ENCODE results near the gene EEPD1. TPM values are rescaled to one million over a fixed set of nuclear protein-coding genes. Genes with fewer than 3 reads are reported as not detected.

Gene EEPD1
- polyA plus RNA-seq, 2 of the 4 experiments (the other 2 are of a cell fraction), result 16.0 to 24.3 TPM

DNA sequence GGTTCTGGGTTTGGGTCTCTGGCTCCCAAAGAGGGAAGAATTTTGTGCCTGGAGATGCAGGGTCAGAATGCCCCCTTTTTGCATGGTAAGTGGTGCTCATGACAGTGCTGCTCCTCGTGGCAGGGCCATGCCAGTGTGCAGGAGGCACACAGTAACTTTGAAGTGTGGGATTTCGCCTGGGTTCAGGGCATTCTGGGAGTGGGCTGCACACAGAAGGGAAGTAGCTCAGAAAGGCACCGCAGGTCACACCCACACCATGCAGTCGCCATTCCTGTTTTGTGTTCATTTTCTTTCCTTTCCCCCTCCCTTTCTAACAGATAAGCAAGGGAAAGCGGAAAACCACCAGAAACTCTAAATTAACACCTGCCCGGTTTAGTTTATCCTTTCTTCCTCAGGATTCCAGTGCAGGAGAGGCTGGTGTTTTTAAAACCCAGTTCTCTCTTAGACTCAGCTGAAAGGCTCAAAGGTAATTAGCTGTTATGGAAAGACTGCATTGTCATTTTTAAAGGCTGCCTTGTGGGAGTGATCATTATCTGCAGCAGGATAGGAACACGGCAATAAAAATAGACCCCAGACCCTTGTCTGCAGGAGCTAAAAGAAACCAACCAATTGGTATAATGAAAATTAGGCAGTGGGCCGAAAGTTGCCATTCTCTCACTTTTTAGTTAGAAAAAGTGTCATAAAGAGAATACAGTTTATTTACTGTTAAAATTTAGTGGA is 50.2 kb downstream of the EEPD1 start:
- POLR2A ChIA-PET, result no interaction called here
- Histone ChIP-seq H3K4me2 (no peak overlapping the region), H3K9me3 (no peaks in the 10 kb centered on the region), H3K4me1 (peaks cover 42% of the 10 kb centered on the region), H3K27ac (peak overlapping the region in 1 of 2 experiments; percentile 35; a peak in 2 of 6 replicates), H3K4me3 (no peak overlapping the region)
- no peak for TF ChIP-seq RARB (CRISPR knock-in tag; IDR thresholded peaks at IDR 0.05)
- no peak for TF ChIP-seq BHLHE40 (IDR thresholded peaks at IDR 0.05; ENCODE audit: low read depth, low read length)
- TF ChIP-seq, protein P1, sequence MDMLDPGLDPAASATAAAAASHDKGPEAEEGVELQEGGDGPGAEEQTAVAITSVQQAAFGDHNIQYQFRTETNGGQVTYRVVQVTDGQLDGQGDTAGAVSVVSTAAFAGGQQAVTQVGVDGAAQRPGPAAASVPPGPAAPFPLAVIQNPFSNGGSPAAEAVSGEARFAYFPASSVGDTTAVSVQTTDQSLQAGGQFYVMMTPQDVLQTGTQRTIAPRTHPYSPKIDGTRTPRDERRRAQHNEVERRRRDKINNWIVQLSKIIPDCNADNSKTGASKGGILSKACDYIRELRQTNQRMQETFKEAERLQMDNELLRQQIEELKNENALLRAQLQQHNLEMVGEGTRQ (IDR thresholded peaks at IDR 0.05), result no peak
- no peak for TF ChIP-seq REST (IDR thresholded peaks at IDR 0.05)
- no peak for TF ChIP-seq FOSL2 (IDR thresholded peaks at IDR 0.05)
- no peak for TF ChIP-seq FOSL2 (CRISPR knock-in tag; IDR thresholded peaks at IDR 0.05)
- no peak for TF ChIP-seq SREBF2 (IDR thresholded peaks at IDR 0.05)
- no peak for TF ChIP-seq ZNF302 (CRISPR knock-in tag; IDR thresholded peaks at IDR 0.05)
- TF ChIP-seq HEYL (CRISPR knock-in tag; IDR thresholded peaks at IDR 0.05), result no peak
- no peak for TF ChIP-seq MYC (IDR thresholded peaks at IDR 0.05; ENCODE audit: borderline replicate concordance, low read length)
- TF ChIP-seq SMC3 (IDR thresholded peaks at IDR 0.05), result no peak
- no peak for TF ChIP-seq POLR2AphosphoS2 (conservative IDR thresholded peaks at IDR 0.05; ENCODE audit: low read length)
- no peak for TF ChIP-seq JUNB (IDR thresholded peaks at IDR 0.05)
- no peak for TF ChIP-seq HDAC2 (IDR thresholded peaks at IDR 0.05)
- no peak for TF ChIP-seq RFX5 (IDR thresholded peaks at IDR 0.05)
- no peak for TF ChIP-seq EHMT2 (IDR thresholded peaks at IDR 0.05; ENCODE audit: low read depth)
- CTCF ChIA-PET, result interaction anchor here (0.8 kb wide), 1 partner anchor 218 kb away, joined by 4 read pairs; no protein-coding TSS in a partner anchor
- no peak for ATAC-seq
- no peak for FAIRE-seq
- no peak for DNase-seq (ENCODE audit: low read depth in 1 of 2, low spot score in 1 of 2)
- 76% methylated on average over 8 of the region's 8 CpGs for WGBS (ENCODE audit: missing lambda C conversion rate)

DNA sequence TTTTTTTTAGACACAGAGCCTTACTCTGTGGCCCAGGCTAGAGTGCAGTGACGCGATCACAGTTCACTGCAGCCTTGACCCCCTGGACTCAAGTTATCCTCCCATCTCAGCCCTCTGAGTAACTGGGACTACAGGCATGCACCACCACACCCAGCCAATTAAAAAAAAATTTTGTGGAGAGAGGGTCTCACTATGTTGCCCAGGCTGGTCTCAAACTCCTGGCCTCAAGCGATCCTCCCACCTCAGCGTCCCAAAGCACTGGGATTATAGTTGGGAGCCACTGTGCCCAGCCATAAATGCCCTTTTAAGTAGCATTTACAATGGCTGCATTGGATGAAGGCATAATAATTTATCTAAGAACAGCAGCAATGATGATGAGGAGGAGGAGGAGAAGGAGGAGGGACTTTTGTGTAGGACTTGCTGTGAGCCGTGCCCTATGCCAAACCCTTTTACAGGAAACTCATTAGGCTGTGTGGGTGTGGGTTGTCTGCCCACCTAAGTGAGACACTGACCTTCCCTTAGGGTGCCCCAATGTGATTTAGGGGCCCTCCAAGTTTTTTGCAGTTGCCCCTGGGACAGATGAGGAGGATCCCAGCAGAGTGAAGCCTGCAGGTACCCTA is 51.1 kb downstream of the EEPD1 start:
- peak overlapping the region; percentile 87 to 88; a peak in 4 of 6 replicates for H3K27ac ChIP-seq
- WGBS (ENCODE audit: missing lambda C conversion rate), result 95% methylated on average over 5 of the region's 5 CpGs
- H3K4me3 ChIP-seq, result no peak overlapping the region
- ATAC-seq (no peak), FAIRE-seq (no peak), DNase-seq (ENCODE audit: low read depth in 1 of 2, low spot score in 1 of 2) (no peak)
- H3K4me2 ChIP-seq, result no peak overlapping the region
- ChIA-PET POLR2A (no interaction called here), CTCF (interaction anchor here (0.8 kb wide), 1 partner anchor 219 kb away, joined by 4 read pairs; no protein-coding TSS in a partner anchor)
- H3K9me3 ChIP-seq, result no peaks in the 10 kb centered on the region
- TF ChIP-seq RFX5 (IDR thresholded peaks at IDR 0.05) (no peak), TFCP2L1 (CRISPR knock-in tag; IDR thresholded peaks at IDR 0.05) (no peak), TP53 (CRISPR knock-in tag; IDR thresholded peaks at IDR 0.05) (no peak), ZFP36 (IDR thresholded peaks at IDR 0.05; ENCODE audit: borderline replicate concordance, partially characterized antibody) (no peak), MAFK (IDR thresholded peaks at IDR 0.05; ENCODE audit: partially characterized antibody) (no peak), CHD2 (IDR thresholded peaks at IDR 0.05; ENCODE audit: low read length, partially characterized antibody) (no peak), ELK1 (IDR thresholded peaks at IDR 0.05; ENCODE audit: low read depth, low read length) (no peak)
- peaks cover 51% of the 10 kb centered on the region for H3K4me1 ChIP-seq
